OCI-LY1 (cell line): Measurements from ENCODE around the gene BEX1.

Experiments
- H2AFZ ChIP-seq: fragments of 200-600 bp; sonication (generic), shearing (Covaris generic); 2 replicates; pipeline ENCODE4 v1.6.0; 2014; ENCODE audit warnings: antibody characterized with exemption, mild to moderate bottlenecking, low read length
- H3F3A ChIP-seq: fragments of 200-600 bp; sonication (generic), shearing (Covaris generic); 2 replicates; pipeline ENCODE4 v1.6.0; 2014; ENCODE audit warnings: mild to moderate bottlenecking, antibody characterized with exemption, low read length, moderate library complexity; ENCODE audit not compliant: insufficient read depth
- H3K27ac ChIP-seq: fragments of 200-600 bp; sonication (generic); 2 replicates; pipeline ENCODE4 v1.5.1; 2014; ENCODE audit warnings: low read length, mixed run types, mild to moderate bottlenecking, low read depth; ENCODE audit not compliant: poor library complexity, severe bottlenecking
- H3K27me3 ChIP-seq: fragments of 200-600 bp; sonication (generic); 2 replicates; pipeline ENCODE4 v1.6.0; 2014; ENCODE audit warnings: antibody characterized with exemption, mild to moderate bottlenecking, low read length, moderate library complexity; ENCODE audit not compliant: insufficient read depth
- H3K36me3 ChIP-seq: fragments of 200-600 bp; sonication (generic); 2 replicates; pipeline ENCODE4 v1.6.1; 2014; ENCODE audit warnings: mild to moderate bottlenecking, antibody characterized with exemption, low read length, moderate library complexity, mixed read lengths; ENCODE audit not compliant: insufficient read depth
- H3K4me1 ChIP-seq: fragments of 200-600 bp; sonication (generic); 2 replicates; pipeline ENCODE4 v1.5.1; 2014; ENCODE audit warnings: mild to moderate bottlenecking, low read length, moderate library complexity; ENCODE audit not compliant: insufficient read depth, severe bottlenecking
- H3K4me2 ChIP-seq: fragments of 200-600 bp; sonication (generic), shearing (Covaris generic); 2 replicates; pipeline ENCODE4 v1.6.1; 2014; ENCODE audit warnings: low read length
- H3K4me3 ChIP-seq: fragments of 200-600 bp; sonication (generic); 2 replicates; pipeline ENCODE4 v1.5.1; 2014; ENCODE audit warnings: low read length, low read depth, mild to moderate bottlenecking, mixed read lengths; ENCODE audit not compliant: poor library complexity, severe bottlenecking
- H3K79me2 ChIP-seq: fragments of 200-600 bp; shearing (Covaris generic); 2 replicates; pipeline ENCODE4 v1.6.1; 2016; ENCODE audit warnings: mixed run types, low read length, mixed read lengths; ENCODE audit not compliant: insufficient read depth
- H3K9ac ChIP-seq: fragments of 200-600 bp; sonication (generic), shearing (Covaris generic); 2 replicates; pipeline ENCODE4 v1.6.1; 2014; ENCODE audit warnings: mild to moderate bottlenecking, low read length, mixed read lengths
- H3K9me2 ChIP-seq: fragments of 200-600 bp; sonication (generic), shearing (Covaris generic); 2 replicates; pipeline ENCODE4 v1.6.1; 2014; ENCODE audit warnings: low read depth, mild to moderate bottlenecking, low read length, mixed read lengths
- H3K9me3 ChIP-seq: fragments of 200-600 bp; shearing (Covaris generic); 2 replicates; pipeline ENCODE4 v1.6.1; 2014; ENCODE audit warnings: low read length, mixed read lengths
- H4K20me1 ChIP-seq: fragments of 200-600 bp; sonication (generic), shearing (Covaris generic); 2 replicates; pipeline ENCODE4 v1.6.0; 2016; ENCODE audit warnings: mild to moderate bottlenecking, low read length; ENCODE audit not compliant: insufficient read depth
- EZH2 ChIP-seq: fragments of 200-600 bp; sonication (generic), shearing (Covaris generic); IDR thresholded peaks from 2 replicates; pipeline ENCODE4 v1.8.0; 2017; ENCODE audit warnings: borderline replicate concordance, mixed run types, mild to moderate bottlenecking, antibody characterized with exemption, low read length, moderate library complexity, mixed read lengths
- TF ChIP-seq, protein P1 (sequence below): fragments of 200-600 bp; sonication (generic), shearing (Covaris generic); IDR thresholded peaks from 2 replicates; pipeline ENCODE4 v1.5.1; 2017; ENCODE audit warnings: mild to moderate bottlenecking, antibody characterized with exemption, low read length, moderate library complexity, mixed read lengths

BEX1 gene

DNA sequence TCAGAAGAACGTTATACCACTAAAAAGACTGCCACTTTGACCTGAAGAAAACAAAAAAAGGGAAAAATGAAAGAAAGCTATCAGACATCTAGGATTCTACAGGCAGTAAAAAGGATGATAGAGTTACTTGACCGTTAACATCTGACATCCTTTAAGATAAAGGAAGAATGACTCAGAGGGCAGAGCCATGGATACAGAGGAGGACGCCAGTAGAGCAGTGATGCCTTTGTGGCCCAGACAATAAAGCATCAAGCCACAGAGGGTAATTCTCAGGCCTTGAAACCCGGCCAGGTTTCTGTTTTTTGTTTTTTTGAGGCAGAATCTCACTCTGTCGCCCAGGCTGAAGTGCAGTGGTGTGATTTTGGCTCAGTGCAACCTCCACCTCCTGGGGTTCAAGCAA, 9.5 kb upstream of the BEX1 start:
- no peak overlapping the region for H2AFZ ChIP-seq

DNA sequence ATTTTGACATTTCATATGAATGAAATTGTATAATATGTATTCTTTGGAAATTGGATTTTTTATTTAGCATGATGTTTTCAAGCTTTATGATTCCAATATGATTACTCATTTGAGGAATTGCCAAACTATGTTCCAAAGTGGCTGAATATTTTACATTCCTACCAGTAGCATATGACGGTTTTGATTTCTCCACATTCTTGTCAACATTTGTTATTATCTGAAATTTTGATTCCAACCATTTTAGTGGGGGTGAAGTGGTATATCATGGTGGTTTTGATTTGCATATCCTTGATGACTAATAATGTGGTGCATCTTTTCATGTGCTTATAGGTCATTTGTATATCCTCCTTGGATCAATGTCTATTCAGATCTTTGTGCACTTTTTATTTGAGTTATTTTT, 2.6 kb upstream of the BEX1 start:
- Histone ChIP-seq H4K20me1 (no peaks in the 10 kb centered on the region), H3K4me1 (no peaks in the 10 kb centered on the region), H3K9ac (no peak overlapping the region), H3K4me2 (no peak overlapping the region), H3K4me3 (no peak overlapping the region), H3K27me3 (no peaks in the 10 kb centered on the region), H3K36me3 (no peaks in the 10 kb centered on the region), H3K9me2 (no peaks in the 10 kb centered on the region), H3K79me2 (no peaks in the 10 kb centered on the region), H3K27ac (no peak overlapping the region), H3K9me3 (no peaks in the 10 kb centered on the region), H2AFZ (no peak overlapping the region), H3F3A (no peaks in the 10 kb centered on the region)
- TF ChIP-seq, protein P1, sequence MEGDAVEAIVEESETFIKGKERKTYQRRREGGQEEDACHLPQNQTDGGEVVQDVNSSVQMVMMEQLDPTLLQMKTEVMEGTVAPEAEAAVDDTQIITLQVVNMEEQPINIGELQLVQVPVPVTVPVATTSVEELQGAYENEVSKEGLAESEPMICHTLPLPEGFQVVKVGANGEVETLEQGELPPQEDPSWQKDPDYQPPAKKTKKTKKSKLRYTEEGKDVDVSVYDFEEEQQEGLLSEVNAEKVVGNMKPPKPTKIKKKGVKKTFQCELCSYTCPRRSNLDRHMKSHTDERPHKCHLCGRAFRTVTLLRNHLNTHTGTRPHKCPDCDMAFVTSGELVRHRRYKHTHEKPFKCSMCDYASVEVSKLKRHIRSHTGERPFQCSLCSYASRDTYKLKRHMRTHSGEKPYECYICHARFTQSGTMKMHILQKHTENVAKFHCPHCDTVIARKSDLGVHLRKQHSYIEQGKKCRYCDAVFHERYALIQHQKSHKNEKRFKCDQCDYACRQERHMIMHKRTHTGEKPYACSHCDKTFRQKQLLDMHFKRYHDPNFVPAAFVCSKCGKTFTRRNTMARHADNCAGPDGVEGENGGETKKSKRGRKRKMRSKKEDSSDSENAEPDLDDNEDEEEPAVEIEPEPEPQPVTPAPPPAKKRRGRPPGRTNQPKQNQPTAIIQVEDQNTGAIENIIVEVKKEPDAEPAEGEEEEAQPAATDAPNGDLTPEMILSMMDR: no peak
- no peak for TF ChIP-seq EZH2

More for the DNA sequence above, 9.5 kb upstream of the BEX1 start:
- Histone ChIP-seq H3K27me3 (no peaks in the 10 kb centered on the region), H3K4me2 (no peak overlapping the region), H3K4me1 (no peaks in the 10 kb centered on the region), H3K9me3 (no peaks in the 10 kb centered on the region), H4K20me1 (no peaks in the 10 kb centered on the region), H3K36me3 (no peaks in the 10 kb centered on the region), H3K79me2 (no peaks in the 10 kb centered on the region), H3K9me2 (no peaks in the 10 kb centered on the region), H3K27ac (no peak overlapping the region), H3K9ac (no peak overlapping the region), H3F3A (no peaks in the 10 kb centered on the region), H3K4me3 (no peak overlapping the region)
- TF ChIP-seq, protein P1: no peak
- TF ChIP-seq EZH2: no peak

DNA sequence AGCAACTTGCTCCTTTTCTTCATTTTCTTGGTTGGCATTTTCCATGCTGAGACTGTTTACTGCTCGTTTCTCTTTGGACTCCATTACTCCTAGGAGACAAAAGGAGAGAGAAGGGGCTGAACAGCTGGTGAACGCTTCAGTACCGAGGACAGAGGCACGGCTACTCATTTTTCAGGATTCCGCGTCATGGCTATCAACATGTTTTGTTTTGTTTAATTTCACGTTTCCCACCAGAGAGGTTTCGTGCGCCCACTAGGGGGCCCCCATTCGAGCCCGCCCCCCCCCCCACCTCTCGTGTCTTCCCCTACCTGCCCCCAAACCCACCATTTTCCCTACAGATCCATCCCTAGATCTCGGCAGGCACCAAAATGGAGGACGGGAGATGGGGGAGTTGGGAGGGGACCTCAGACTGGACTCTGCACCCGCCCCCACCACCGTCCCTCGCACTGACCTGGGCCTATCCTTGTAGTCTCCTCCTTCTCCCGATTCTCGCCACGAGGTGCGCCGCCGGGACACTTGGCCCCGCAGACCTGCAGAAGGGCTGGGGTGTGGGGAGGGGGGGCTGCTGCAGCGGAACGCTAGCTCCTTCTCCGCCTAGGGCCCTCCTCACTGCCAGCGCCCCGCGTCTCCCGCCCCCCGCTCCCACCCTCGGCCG, 653 bp downstream of the BEX1 start:
- Histone ChIP-seq H3K4me1 (no peaks in the 10 kb centered on the region), H3K79me2 (no peaks in the 10 kb centered on the region), H3K9me3 (no peaks in the 10 kb centered on the region), H3F3A (no peaks in the 10 kb centered on the region), H2AFZ (no peak overlapping the region), H3K27me3 (no peaks in the 10 kb centered on the region), H3K9me2 (no peaks in the 10 kb centered on the region), H3K4me3 (no peak overlapping the region), H3K9ac (no peak overlapping the region), H4K20me1 (no peaks in the 10 kb centered on the region), H3K36me3 (no peaks in the 10 kb centered on the region), H3K27ac (no peak overlapping the region), H3K4me2 (no peak overlapping the region)
- TF ChIP-seq EZH2: no peak
- TF ChIP-seq, protein P1: no peak
